ENCODE data around the gene PRR36.

PRR36 gene

GRCh38 chr19:7858109-7858770, 15.9 kb downstream of the PRR36 start:
- H3K4me3 ChIP-seq (ENCODE audit: control insufficient read depth, low read depth, low read length): no peak overlapping the region
- TF ChIP-seq CTCF (conservative IDR thresholded peaks at IDR 0.05; ENCODE audit: control insufficient read depth, insufficient read depth, low read depth, low read length): no peak
- no peak for DNase-seq (ENCODE audit: low read depth)

GRCh38 chr19:7857727-7858108, 16.5 kb downstream of the PRR36 start:
- DNase-seq (ENCODE audit: low read depth): no peak
- no peak overlapping the region for H3K4me3 ChIP-seq (ENCODE audit: control insufficient read depth, low read depth, low read length)
- TF ChIP-seq CTCF (conservative IDR thresholded peaks at IDR 0.05; ENCODE audit: control insufficient read depth, insufficient read depth, low read depth, low read length): no peak

- no peak overlapping the region for H3K4me3 ChIP-seq (ENCODE audit: control insufficient read depth, low read depth, low read length)
- no peak for DNase-seq (ENCODE audit: low read depth)
- TF ChIP-seq CTCF (conservative IDR thresholded peaks at IDR 0.05; ENCODE audit: control insufficient read depth, insufficient read depth, low read depth, low read length): no peak
These were observed 17.2 kb downstream of the PRR36 start for GRCh38 chr19:7856679-7857663.

- no peak overlapping the region for H3K4me3 ChIP-seq (ENCODE audit: control insufficient read depth, low read depth, low read length)
- no peak for TF ChIP-seq CTCF (conservative IDR thresholded peaks at IDR 0.05; ENCODE audit: control insufficient read depth, insufficient read depth, low read depth, low read length)
- no peak for DNase-seq (ENCODE audit: low read depth)
These were observed 18.0 kb downstream of the PRR36 start for GRCh38 chr19:7856109-7856591.

GRCh38 chr19:7855426-7856108, 18.6 kb downstream of the PRR36 start:
- TF ChIP-seq CTCF (conservative IDR thresholded peaks at IDR 0.05; ENCODE audit: control insufficient read depth, insufficient read depth, low read depth, low read length): no peak

GRCh38 chr19:7853770-7854128, 20.4 kb downstream of the PRR36 start:
- DNase-seq (ENCODE audit: low read depth): no peak
- H3K4me3 ChIP-seq (ENCODE audit: control insufficient read depth, low read depth, low read length): no peak overlapping the region
- TF ChIP-seq CTCF (conservative IDR thresholded peaks at IDR 0.05; ENCODE audit: control insufficient read depth, insufficient read depth, low read depth, low read length): no peak

More at GRCh38 chr19:7855426-7856108, 18.6 kb downstream of the PRR36 start:
- H3K4me3 ChIP-seq (ENCODE audit: control insufficient read depth, low read depth, low read length): no peak overlapping the region
- DNase-seq (ENCODE audit: low read depth): no peak
